Measurements from ENCODE around the gene C16orf54.

C16orf54 gene

DNA sequence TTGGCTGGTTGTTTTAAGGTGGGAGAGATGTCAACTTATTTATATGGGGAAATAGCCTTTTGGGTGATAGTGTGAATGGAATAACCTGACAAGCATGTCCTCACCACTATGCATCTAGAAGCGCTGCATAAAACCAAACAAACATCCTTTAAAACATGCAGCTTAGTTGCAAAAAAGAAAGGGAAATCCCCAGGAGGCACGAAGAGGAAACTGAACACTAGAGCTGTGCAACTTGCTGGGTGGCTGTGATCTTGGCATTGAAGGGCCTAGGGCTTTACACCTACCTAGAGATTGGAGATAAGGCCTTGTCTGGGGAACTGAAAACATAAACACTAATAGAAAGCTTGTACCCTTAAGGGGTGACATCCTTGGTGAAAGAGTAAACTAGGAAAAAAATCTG lies 7.3 kb downstream of the C16orf54 start:
- peaks cover 0 to 4% (median 0%) of the 10 kb centered on the region in 3 experiments for H3K27me3 ChIP-seq (ENCODE audit: control insufficient read depth in 3 of 3, insufficient read depth in 3 of 3, low read depth in 1 of 3, low read length in 3 of 3)
- H3K4me3 ChIP-seq (ENCODE audit: low read length in 2 of 2) = no peak overlapping the region
- no peak overlapping the region for H3K23ac ChIP-seq (ENCODE audit: low read depth, low read length, poor library complexity)
- WGBS, 2 donors (ENCODE audit: extremely low coverage in 2 of 2, insufficient read length in 2 of 2, insufficient replicate concordance in 1 of 2) = no CpG with 5 or more reads among the region's 2 CpGs
- H2BK12ac ChIP-seq (ENCODE audit: low read length) = no peak overlapping the region
- no peak for DNase-seq (ENCODE audit: low spot score)
- H4K91ac ChIP-seq (ENCODE audit: low read depth, low read length, poor library complexity) = no peak overlapping the region
- H3K79me1 ChIP-seq (ENCODE audit: low read depth, low read length) = no peaks in the 10 kb centered on the region
- no peaks in the 10 kb centered on the region for H3K36me3 ChIP-seq (replicated peaks in 1 of 2; ENCODE audit: control insufficient read depth in 2 of 2, insufficient read depth in 2 of 2, low read length in 2 of 2)
- H3K4me1 ChIP-seq (ENCODE audit: control insufficient read depth in 2 of 2, insufficient read depth in 1 of 2, low read depth in 1 of 2, low read length in 2 of 2) = no peaks in the 10 kb centered on the region
- no peaks in the 10 kb centered on the region for H3K9me3 ChIP-seq (replicated peaks in 1 of 2; ENCODE audit: control insufficient read depth in 2 of 2, insufficient read depth in 1 of 2, low read depth in 1 of 2, low read length in 2 of 2)
- H3K14ac ChIP-seq (ENCODE audit: low read length) = no peak overlapping the region
- H3K4me2 ChIP-seq (ENCODE audit: insufficient read depth, low read length, poor library complexity, severe bottlenecking) = no peak overlapping the region
- H2BK5ac ChIP-seq (ENCODE audit: low read length) = no peak overlapping the region
- no peak overlapping the region for H2BK15ac ChIP-seq (ENCODE audit: low read length)
- H3K4ac ChIP-seq (ENCODE audit: low read length) = no peak overlapping the region
- H3K27ac ChIP-seq (replicated peaks; ENCODE audit: low read length) = no peak overlapping the region
- H4K8ac ChIP-seq (ENCODE audit: low read depth, low read length) = no peak overlapping the region
- H2AK5ac ChIP-seq (ENCODE audit: low read depth, low read length) = no peak overlapping the region
- no peak overlapping the region for H2BK120ac ChIP-seq (ENCODE audit: low read depth, low read length)
- H2AFZ ChIP-seq (ENCODE audit: low read length) = no peak overlapping the region
- H3K18ac ChIP-seq (ENCODE audit: low read length) = no peak overlapping the region
- no peak overlapping the region for H3K9ac ChIP-seq (ENCODE audit: low read depth, low read length, poor library complexity)

DNA sequence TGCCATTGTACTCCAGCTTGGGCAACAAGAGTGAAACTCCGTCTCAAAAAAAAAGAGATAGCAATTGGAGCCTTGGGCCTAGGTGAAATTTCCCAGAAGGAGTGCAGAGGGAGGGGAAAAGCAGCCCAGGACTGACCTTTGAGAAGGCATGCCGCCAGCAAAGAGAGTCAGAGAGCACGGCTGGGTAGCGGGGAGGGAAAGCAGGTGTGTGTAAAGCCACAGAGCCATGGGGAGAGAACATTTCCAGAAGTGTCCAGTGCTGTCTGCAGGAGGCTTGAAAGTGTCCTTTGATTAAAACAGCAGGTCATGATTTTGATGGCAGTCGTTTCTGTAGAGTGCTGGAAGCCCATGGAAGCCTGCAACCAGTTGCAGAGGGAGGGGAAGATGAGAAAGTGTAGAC lies 8.1 kb downstream of the C16orf54 start:
- no peaks in the 10 kb centered on the region for H3K9me3 ChIP-seq (replicated peaks in 1 of 2; ENCODE audit: control insufficient read depth in 2 of 2, insufficient read depth in 1 of 2, low read depth in 1 of 2, low read length in 2 of 2)
- H3K36me3 ChIP-seq (replicated peaks in 1 of 2; ENCODE audit: control insufficient read depth in 2 of 2, insufficient read depth in 2 of 2, low read length in 2 of 2) = no peaks in the 10 kb centered on the region
- no peak overlapping the region for H3K18ac ChIP-seq (ENCODE audit: low read length)
- DNase-seq (ENCODE audit: low spot score) = no peak
- H2BK12ac ChIP-seq (ENCODE audit: low read length) = no peak overlapping the region
- no peaks in the 10 kb centered on the region for H3K4me1 ChIP-seq (ENCODE audit: control insufficient read depth in 2 of 2, insufficient read depth in 1 of 2, low read depth in 1 of 2, low read length in 2 of 2)
- no peak overlapping the region for H3K9ac ChIP-seq (ENCODE audit: low read depth, low read length, poor library complexity)
- no peak overlapping the region for H2BK120ac ChIP-seq (ENCODE audit: low read depth, low read length)
- H3K4me2 ChIP-seq (ENCODE audit: insufficient read depth, low read length, poor library complexity, severe bottlenecking) = no peak overlapping the region
- H3K23ac ChIP-seq (ENCODE audit: low read depth, low read length, poor library complexity) = no peak overlapping the region
- peaks cover 0 to 4% (median 0%) of the 10 kb centered on the region in 3 experiments for H3K27me3 ChIP-seq (ENCODE audit: control insufficient read depth in 3 of 3, insufficient read depth in 3 of 3, low read depth in 1 of 3, low read length in 3 of 3)
- H3K79me1 ChIP-seq (ENCODE audit: low read depth, low read length) = no peaks in the 10 kb centered on the region
- H2BK15ac ChIP-seq (ENCODE audit: low read length) = no peak overlapping the region
- no CpG with 5 or more reads among the region's 5 CpGs for WGBS, 2 donors (ENCODE audit: extremely low coverage in 2 of 2, insufficient read length in 2 of 2, insufficient replicate concordance in 1 of 2)
- no peak overlapping the region for H3K27ac ChIP-seq (replicated peaks; ENCODE audit: low read length)
- no peak overlapping the region for H3K4me3 ChIP-seq (ENCODE audit: low read length in 2 of 2)
- no peak overlapping the region for H2AK5ac ChIP-seq (ENCODE audit: low read depth, low read length)
- no peak overlapping the region for H3K14ac ChIP-seq (ENCODE audit: low read length)
- no peak overlapping the region for H2AFZ ChIP-seq (ENCODE audit: low read length)
- H2BK5ac ChIP-seq (ENCODE audit: low read length) = no peak overlapping the region
- no peak overlapping the region for H3K4ac ChIP-seq (ENCODE audit: low read length)
- no peak overlapping the region for H4K8ac ChIP-seq (ENCODE audit: low read depth, low read length)
- H4K91ac ChIP-seq (ENCODE audit: low read depth, low read length, poor library complexity) = no peak overlapping the region

DNA sequence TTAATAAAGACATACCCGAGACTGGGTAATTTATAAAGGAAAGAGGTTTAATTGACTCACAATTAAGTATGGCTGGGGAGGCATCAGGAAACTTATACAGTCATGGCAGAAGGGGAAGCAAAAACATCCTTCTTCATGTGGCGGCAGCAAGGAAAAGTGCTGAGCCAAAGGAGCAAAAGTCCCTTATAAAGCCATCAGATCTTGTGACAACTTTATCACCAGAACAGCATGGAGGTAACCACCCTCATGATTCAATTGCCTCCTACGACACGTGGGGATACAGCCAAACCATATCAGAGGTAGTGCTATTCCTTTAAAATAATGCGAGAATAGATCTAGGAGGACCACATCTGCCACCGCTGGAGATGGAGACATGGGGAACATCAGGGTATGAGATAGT lies 9.0 kb downstream of the C16orf54 start:
- Histone ChIP-seq H3K9me3 (replicated peaks in 1 of 2; ENCODE audit: control insufficient read depth in 2 of 2, insufficient read depth in 1 of 2, low read depth in 1 of 2, low read length in 2 of 2) (no peaks in the 10 kb centered on the region), H3K79me1 (ENCODE audit: low read depth, low read length) (no peaks in the 10 kb centered on the region), H3K27me3 (ENCODE audit: control insufficient read depth in 3 of 3, insufficient read depth in 3 of 3, low read depth in 1 of 3, low read length in 3 of 3) (peaks cover 0 to 4% (median 0%) of the 10 kb centered on the region in 3 experiments), H3K27ac (replicated peaks; ENCODE audit: low read length) (no peak overlapping the region), H4K91ac (ENCODE audit: low read depth, low read length, poor library complexity) (no peak overlapping the region), H3K36me3 (replicated peaks in 1 of 2; ENCODE audit: control insufficient read depth in 2 of 2, insufficient read depth in 2 of 2, low read length in 2 of 2) (no peaks in the 10 kb centered on the region), H2BK120ac (ENCODE audit: low read depth, low read length) (no peak overlapping the region), H3K23ac (ENCODE audit: low read depth, low read length, poor library complexity) (no peak overlapping the region), H3K4me1 (ENCODE audit: control insufficient read depth in 2 of 2, insufficient read depth in 1 of 2, low read depth in 1 of 2, low read length in 2 of 2) (no peaks in the 10 kb centered on the region), H2AK5ac (ENCODE audit: low read depth, low read length) (no peak overlapping the region), H2BK15ac (ENCODE audit: low read length) (no peak overlapping the region), H3K9ac (ENCODE audit: low read depth, low read length, poor library complexity) (no peak overlapping the region), H3K4me3 (ENCODE audit: low read length in 2 of 2) (no peak overlapping the region), H3K18ac (ENCODE audit: low read length) (no peak overlapping the region), H3K4ac (ENCODE audit: low read length) (no peak overlapping the region), H2BK5ac (ENCODE audit: low read length) (no peak overlapping the region), H2BK12ac (ENCODE audit: low read length) (no peak overlapping the region), H3K4me2 (ENCODE audit: insufficient read depth, low read length, poor library complexity, severe bottlenecking) (no peak overlapping the region), H3K14ac (ENCODE audit: low read length) (no peak overlapping the region), H2AFZ (ENCODE audit: low read length) (no peak overlapping the region), H4K8ac (ENCODE audit: low read depth, low read length) (no peak overlapping the region)
- WGBS, 2 donors (ENCODE audit: extremely low coverage in 2 of 2, insufficient read length in 2 of 2, insufficient replicate concordance in 1 of 2) = no CpG with 5 or more reads among the region's 6 CpGs
- no peak for DNase-seq (ENCODE audit: low spot score)

DNA sequence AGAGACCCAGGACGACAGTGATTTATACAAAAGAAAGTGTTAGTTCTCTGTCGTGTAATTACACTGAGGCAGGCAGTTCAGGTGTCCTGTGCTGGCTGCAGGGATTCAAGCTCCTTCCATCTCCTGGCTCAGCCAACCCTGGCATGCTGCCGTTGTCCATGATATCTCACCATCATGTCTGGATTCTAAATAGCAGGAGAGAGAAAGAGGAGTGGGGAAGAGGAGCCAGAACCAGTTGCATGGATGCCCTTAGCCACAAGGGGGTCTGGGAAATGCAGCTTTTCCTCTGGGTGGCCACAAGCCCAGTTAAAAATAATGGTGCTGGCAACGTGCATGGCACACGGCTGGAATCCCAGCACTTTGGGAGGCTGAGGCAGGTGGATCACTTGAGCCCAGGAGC lies 9.7 kb downstream of the C16orf54 start:
- Histone ChIP-seq H2BK5ac (ENCODE audit: low read length) (no peak overlapping the region), H2AFZ (ENCODE audit: low read length) (no peak overlapping the region), H3K27me3 (ENCODE audit: control insufficient read depth in 3 of 3, insufficient read depth in 3 of 3, low read depth in 1 of 3, low read length in 3 of 3) (peaks cover 0 to 4% (median 0%) of the 10 kb centered on the region in 3 experiments), H3K4me2 (ENCODE audit: insufficient read depth, low read length, poor library complexity, severe bottlenecking) (no peak overlapping the region), H4K8ac (ENCODE audit: low read depth, low read length) (no peak overlapping the region), H4K91ac (ENCODE audit: low read depth, low read length, poor library complexity) (no peak overlapping the region), H3K14ac (ENCODE audit: low read length) (no peak overlapping the region), H3K4me1 (ENCODE audit: control insufficient read depth in 2 of 2, insufficient read depth in 1 of 2, low read depth in 1 of 2, low read length in 2 of 2) (no peaks in the 10 kb centered on the region), H3K79me1 (ENCODE audit: low read depth, low read length) (no peaks in the 10 kb centered on the region), H3K4ac (ENCODE audit: low read length) (no peak overlapping the region), H3K23ac (ENCODE audit: low read depth, low read length, poor library complexity) (no peak overlapping the region), H2BK12ac (ENCODE audit: low read length) (no peak overlapping the region), H3K4me3 (ENCODE audit: low read length in 2 of 2) (no peak overlapping the region), H2AK5ac (ENCODE audit: low read depth, low read length) (no peak overlapping the region), H2BK15ac (ENCODE audit: low read length) (no peak overlapping the region), H3K9me3 (replicated peaks in 1 of 2; ENCODE audit: control insufficient read depth in 2 of 2, insufficient read depth in 1 of 2, low read depth in 1 of 2, low read length in 2 of 2) (no peaks in the 10 kb centered on the region), H3K9ac (ENCODE audit: low read depth, low read length, poor library complexity) (no peak overlapping the region), H2BK120ac (ENCODE audit: low read depth, low read length) (no peak overlapping the region), H3K27ac (replicated peaks; ENCODE audit: low read length) (no peak overlapping the region), H3K18ac (ENCODE audit: low read length) (no peak overlapping the region), H3K36me3 (replicated peaks in 1 of 2; ENCODE audit: control insufficient read depth in 2 of 2, insufficient read depth in 2 of 2, low read length in 2 of 2) (no peaks in the 10 kb centered on the region)
- no peak for DNase-seq (ENCODE audit: low spot score)
- WGBS, 2 donors (ENCODE audit: extremely low coverage in 2 of 2, insufficient read length in 2 of 2, insufficient replicate concordance in 1 of 2) = no CpG with 5 or more reads among the region's 5 CpGs
